Natural killer cell (primary cell): ENCODE results near the gene CEP112. TPM values are rescaled to one million over a fixed set of nuclear protein-coding genes. Genes with fewer than 3 reads are reported as not detected.

Source experiments
- ATAC-seq, 3 donors: fragments of 150-1000 bp in 2 of 3; fragments of 200-7000 bp in 1 of 3; cut with Tn5 transposase; 1 replicate in 1 of 3; 2 replicates in 2 of 3; pipeline ENCODE4 v1.10.0; 2021; ENCODE audit warnings: mild to moderate bottlenecking in 2 of 3, moderate library complexity in 2 of 3
- DNase-seq, 2 donors: peaks; one replicate each; pipeline versions ENCODE4 v3.0.0 to v3.0.0-alpha.2; 2013 to 2021; ENCODE audit warnings: mixed read lengths in 1 of 2
- H3K27ac ChIP-seq: one replicate; pipeline ENCODE4 v1.5.1; 2013; ENCODE audit warnings: mild to moderate bottlenecking, low read length
- H3K27me3 ChIP-seq: one replicate; pipeline ENCODE4 v1.6.1; 2013; ENCODE audit warnings: low read length; ENCODE audit not compliant: control insufficient read depth, insufficient read depth
- H3K36me3 ChIP-seq: one replicate; pipeline ENCODE4 v1.6.1; 2013; ENCODE audit warnings: low read length; ENCODE audit not compliant: control insufficient read depth, insufficient read depth
- H3K4me1 ChIP-seq: one replicate; pipeline ENCODE4 v1.6.1; 2013; ENCODE audit warnings: low read length; ENCODE audit not compliant: control insufficient read depth, insufficient read depth
- H3K4me3 ChIP-seq: one replicate; pipeline ENCODE4 v1.5.1; 2013; ENCODE audit warnings: low read length
- H3K9me3 ChIP-seq: one replicate; pipeline ENCODE4 v1.6.1; 2013; ENCODE audit warnings: low read length; ENCODE audit not compliant: control insufficient read depth, insufficient read depth
- H3K27ac Mint-ChIP-seq, 2 donors: one replicate each; pipeline ENCODE4 v1.8.0; 2022; ENCODE audit warnings: mild to moderate bottlenecking in 2 of 2, mixed read lengths in 2 of 2, moderate library complexity in 1 of 2
- H3K27me3 Mint-ChIP-seq, 2 donors: one replicate each; pipeline ENCODE4 v1.8.0; 2022; ENCODE audit warnings: low read depth in 2 of 2, mixed read lengths in 2 of 2
- H3K36me3 Mint-ChIP-seq: one replicate; pipeline ENCODE4 v1.8.0; 2022; ENCODE audit warnings: mixed read lengths
- H3K4me1 Mint-ChIP-seq, 2 donors: one replicate each; pipeline ENCODE4 v1.8.0; 2022; ENCODE audit warnings: mixed read lengths in 2 of 2
- H3K4me3 Mint-ChIP-seq: one replicate; pipeline ENCODE4 v1.8.0; 2022; ENCODE audit warnings: mild to moderate bottlenecking, moderate library complexity, mixed read lengths
- H3K9me3 Mint-ChIP-seq, 2 donors: one replicate each; pipeline ENCODE4 v1.8.0; 2022; ENCODE audit warnings: mixed read lengths in 2 of 2
- CTCF ChIP-seq: fragments of 200-600 bp; IDR thresholded peaks from one replicate; pipeline ENCODE4 v1.8.0; 2022; ENCODE audit warnings: antibody characterized with exemption
- WGBS: methylation state at CpG from one replicate; pipeline ENCODE4 v1.1.7; 2013; ENCODE audit warnings: missing lambda C conversion rate; ENCODE audit not compliant: insufficient coverage; 5-methylcytosine and 5-hydroxymethylcytosine counted together
- intact Hi-C: fragments of 100-400 bp; cut with micrococcal nuclease; formaldehyde crosslinking; loops from one replicate; pipeline ENCODE4 v1.14.2; 2022
- total RNA-seq, 4 donors: library from RNA; stranded (reverse); fragments of 120-200 nt in 1 of 4; gene quantifications; one replicate each; pipeline versions ENCODE4 v1.2.3 to v1.2.4, GENCODE V29; 2013 to 2022

Gene CEP112
- total RNA-seq, 3 donors from 2014 or later (not counting 1 experiment from before 2014, with no cell fraction given): 0.60 to 1.1 (median 0.85) TPM

- TF ChIP-seq CTCF: no peak
Measured at GRCh38 chr17:65953316-65954147, 238.4 kb downstream of the CEP112 start.

GRCh38 chr17:65952586-65952985 lies 239.3 kb downstream of the CEP112 start:
- H3K36me3 Mint-ChIP-seq: no peaks in the 10 kb centered on the region
- no peak overlapping the region for H3K4me3 Mint-ChIP-seq
- Histone ChIP-seq H3K4me1 (no peaks in the 10 kb centered on the region), H3K4me3 (no peak overlapping the region), H3K36me3 (no peaks in the 10 kb centered on the region), H3K27me3 (no peaks in the 10 kb centered on the region), H3K9me3 (no peaks in the 10 kb centered on the region), H3K27ac (no peak overlapping the region)
- H3K27ac Mint-ChIP-seq: no peak overlapping the region
- DNase-seq (no peak), ATAC-seq (no peak)
- WGBS: 83% methylated on average over 1 of the region's 1 CpG
- no peaks in the 10 kb centered on the region for H3K4me1 Mint-ChIP-seq
- TF ChIP-seq CTCF: no peak
- peaks cover 0 to 2% of the 10 kb centered on the region in 2 donors for H3K9me3 Mint-ChIP-seq
- peaks cover 0 to 26% of the 10 kb centered on the region in 2 donors for H3K27me3 Mint-ChIP-seq
- intact Hi-C loops: no loop called here

More at GRCh38 chr17:65953316-65954147, 238.4 kb downstream of the CEP112 start:
- Mint-ChIP-seq H3K27me3 (peaks cover 0 to 26% of the 10 kb centered on the region in 2 donors), H3K36me3 (no peaks in the 10 kb centered on the region), H3K9me3 (peaks cover 0 to 2% of the 10 kb centered on the region in 2 donors), H3K27ac (no peak overlapping the region), H3K4me3 (no peak overlapping the region), H3K4me1 (no peaks in the 10 kb centered on the region)
- Histone ChIP-seq H3K36me3 (no peaks in the 10 kb centered on the region), H3K4me1 (no peaks in the 10 kb centered on the region), H3K4me3 (no peak overlapping the region), H3K9me3 (peaks cover 4% of the 10 kb centered on the region), H3K27me3 (no peaks in the 10 kb centered on the region), H3K27ac (no peak overlapping the region)
- 90% methylated on average over 11 of the region's 11 CpGs for WGBS
- intact Hi-C loops: no loop called here
- ATAC-seq (no peak), DNase-seq (no peak)

- no peak overlapping the region for H3K27ac Mint-ChIP-seq
- H3K36me3 ChIP-seq: no peaks in the 10 kb centered on the region
- no peaks in the 10 kb centered on the region for H3K4me1 Mint-ChIP-seq
- peaks cover 0 to 26% of the 10 kb centered on the region in 2 donors for H3K27me3 Mint-ChIP-seq
- H3K27me3 ChIP-seq: no peaks in the 10 kb centered on the region
- H3K4me3 Mint-ChIP-seq: no peak overlapping the region
- DNase-seq: no peak
- H3K9me3 ChIP-seq: no peaks in the 10 kb centered on the region
- no peaks in the 10 kb centered on the region for H3K4me1 ChIP-seq
- H3K9me3 Mint-ChIP-seq: peaks cover 0 to 2% of the 10 kb centered on the region in 2 donors
- intact Hi-C loops: no loop called here
- TF ChIP-seq CTCF: no peak
- no peaks in the 10 kb centered on the region for H3K36me3 Mint-ChIP-seq
- no peak overlapping the region for H3K27ac ChIP-seq
- no peak overlapping the region for H3K4me3 ChIP-seq
- no peak for ATAC-seq
Measured at GRCh38 chr17:65952015-65952414, 239.9 kb downstream of the CEP112 start.

GRCh38 chr17:65947831-65948230 lies 244.1 kb downstream of the CEP112 start:
- no peak overlapping the region for H3K27ac ChIP-seq
- H3K27me3 ChIP-seq: no peaks in the 10 kb centered on the region
- Mint-ChIP-seq H3K9me3 (peaks cover 0 to 1% of the 10 kb centered on the region in 2 donors), H3K4me1 (no peaks in the 10 kb centered on the region), H3K27me3 (peaks cover 3 to 17% of the 10 kb centered on the region in 2 donors), H3K4me3 (no peak overlapping the region), H3K27ac (no peak overlapping the region), H3K36me3 (no peaks in the 10 kb centered on the region)
- H3K36me3 ChIP-seq: no peaks in the 10 kb centered on the region
- H3K9me3 ChIP-seq: no peaks in the 10 kb centered on the region
- intact Hi-C loops: no loop called here
- WGBS: 100% methylated on average over 2 of the region's 2 CpGs
- TF ChIP-seq CTCF: no peak
- DNase-seq (no peak), ATAC-seq (no peak)
- H3K4me1 ChIP-seq: no peaks in the 10 kb centered on the region
- H3K4me3 ChIP-seq: no peak overlapping the region
